NT2/D1 (cell line): Measurements from ENCODE around the gene MAP3K10.

Source experiments
- SUZ12 ChIP-seq: IDR thresholded peaks from 2 replicates; pipeline ENCODE4 v1.6.1; 2011; ENCODE audit not compliant: insufficient read length, insufficient read depth; ENCODE audit errors: extremely low read depth
- YY1 ChIP-seq: IDR thresholded peaks from 2 replicates; pipeline ENCODE4 v1.6.1; 2011; ENCODE audit not compliant: insufficient read length, insufficient read depth

DNA sequence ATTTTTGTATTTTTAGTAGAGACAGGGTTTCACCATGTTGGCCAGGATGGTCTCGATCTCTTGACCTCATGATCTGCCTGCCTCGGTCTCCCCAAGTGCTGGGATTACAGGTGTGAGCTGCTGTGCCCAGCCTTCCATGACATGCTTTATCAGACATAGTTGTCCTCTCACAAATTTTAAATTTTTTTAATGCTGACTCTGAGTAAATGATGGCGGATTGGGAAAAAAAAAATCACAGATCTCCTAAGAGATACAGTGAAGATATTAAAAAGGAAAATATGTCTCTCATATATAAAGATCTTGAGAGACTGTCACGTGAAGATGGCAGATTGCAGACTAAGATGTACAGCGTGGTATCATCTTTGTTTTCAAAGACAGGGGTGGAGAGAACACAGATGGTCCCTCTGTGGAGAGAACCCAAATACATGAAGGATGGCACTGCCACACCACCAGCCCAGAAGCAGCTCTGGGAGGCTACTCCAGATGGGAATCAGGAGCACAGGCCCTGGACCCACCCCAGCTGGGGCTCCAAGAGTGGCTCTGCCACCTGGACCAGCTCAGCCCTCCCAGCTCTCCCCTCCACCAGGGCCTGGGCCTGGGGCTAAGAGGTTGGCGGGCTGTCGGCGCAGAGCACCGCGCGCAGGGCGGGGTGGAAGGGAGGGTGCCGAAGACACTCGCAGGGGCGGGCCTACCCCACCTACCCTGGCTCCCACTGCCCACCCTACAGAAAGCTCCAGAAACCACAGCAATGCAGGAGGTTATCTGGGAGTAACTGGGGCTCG, 55.3 kb downstream of the MAP3K10 start:
- no peak for TF ChIP-seq SUZ12
- no peak for TF ChIP-seq YY1
